HK-2 (cell line): ENCODE results near the gene B9D2.
"Not testable (repeated sequence)": the region's sequence is repeated elsewhere in the genome, so short reads cannot be mapped to it uniquely, and the experiment has no call there.

Experiments used
- DNase-seq: peaks from one replicate; pipeline ENCODE4 v3.0.0-alpha.2; 2018; ENCODE audit not compliant: unreplicated experiment

Gene B9D2, protein sequence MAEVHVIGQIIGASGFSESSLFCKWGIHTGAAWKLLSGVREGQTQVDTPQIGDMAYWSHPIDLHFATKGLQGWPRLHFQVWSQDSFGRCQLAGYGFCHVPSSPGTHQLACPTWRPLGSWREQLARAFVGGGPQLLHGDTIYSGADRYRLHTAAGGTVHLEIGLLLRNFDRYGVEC

GRCh38 chr19:41363753-41364523 is at the start of gene B9D2:
B9D2 (minus strand) TSS chr19:41364149; CDS start chr19:41363519, 630 bp downstream.
- DNase-seq, result peak; percentile 97

DNA sequence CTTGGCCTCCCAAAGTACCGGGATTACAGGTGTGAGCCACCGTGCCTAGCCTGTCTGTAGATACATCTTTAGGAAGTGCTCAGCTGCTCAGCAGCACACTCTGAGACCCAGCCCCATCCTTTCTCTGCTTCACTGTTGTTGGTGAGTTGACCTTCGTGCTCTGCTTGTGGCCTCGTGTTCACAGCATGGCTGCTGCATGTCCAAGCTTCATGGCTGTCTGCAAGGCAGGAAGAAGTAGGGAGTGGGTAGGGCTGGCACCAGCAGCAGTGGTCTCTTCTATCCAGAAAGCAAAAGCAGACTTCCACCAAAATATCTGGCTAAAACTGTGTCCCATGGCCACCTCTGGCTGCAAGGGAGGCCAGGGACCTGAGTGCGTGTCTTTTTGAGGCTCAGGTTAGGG is 49.0 kb upstream of the B9D2 start:
- no peak for DNase-seq

- no peak for DNase-seq
These were observed 48.0 kb upstream of the B9D2 start for GRCh38 chr19:41411968-41412265.

DNA sequence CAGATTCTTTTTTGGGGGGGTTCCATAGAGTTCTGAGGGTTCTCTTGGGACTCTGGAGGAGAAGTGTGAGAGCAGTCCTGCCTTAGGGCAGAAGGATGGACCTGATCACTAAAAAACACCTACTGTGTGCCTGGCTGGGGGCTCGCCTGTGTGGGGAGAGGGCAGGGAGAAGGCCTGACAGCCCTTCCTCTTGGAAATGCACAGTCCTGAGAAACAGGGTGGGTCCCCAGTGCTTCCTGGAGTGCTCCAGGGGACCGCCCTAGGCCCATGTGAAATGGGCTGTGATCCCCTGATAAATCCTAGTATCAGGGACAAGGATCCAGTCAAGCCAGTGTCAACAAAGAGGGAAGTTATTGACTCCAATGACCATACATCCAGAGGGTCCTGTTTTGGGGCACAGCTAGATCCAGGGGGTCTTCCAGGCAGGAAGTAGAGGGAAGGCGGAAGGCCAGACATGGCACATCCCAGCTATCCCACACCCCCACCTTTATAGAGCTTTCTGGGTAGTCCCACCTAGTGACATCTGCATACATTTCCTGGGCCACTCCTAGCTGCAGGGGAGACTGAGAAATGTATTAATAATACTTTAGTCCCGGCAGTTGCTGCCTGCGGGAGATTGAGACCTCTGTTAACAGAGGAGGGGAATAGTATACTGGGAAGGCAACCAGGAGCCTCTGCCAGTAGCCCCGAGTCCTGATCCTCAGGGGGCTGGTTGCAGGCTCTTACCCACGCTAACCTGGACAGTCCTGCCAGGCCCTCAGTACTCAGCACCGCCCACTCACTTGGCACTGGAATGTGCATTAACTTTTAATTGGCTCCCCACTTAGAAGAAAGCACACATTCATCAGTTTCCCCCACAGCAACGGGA is 47.4 kb upstream of the B9D2 start:
- no peak for DNase-seq

- no peak for DNase-seq
These were observed 46.5 kb upstream of the B9D2 start for GRCh38 chr19:41410336-41411054.

DNA sequence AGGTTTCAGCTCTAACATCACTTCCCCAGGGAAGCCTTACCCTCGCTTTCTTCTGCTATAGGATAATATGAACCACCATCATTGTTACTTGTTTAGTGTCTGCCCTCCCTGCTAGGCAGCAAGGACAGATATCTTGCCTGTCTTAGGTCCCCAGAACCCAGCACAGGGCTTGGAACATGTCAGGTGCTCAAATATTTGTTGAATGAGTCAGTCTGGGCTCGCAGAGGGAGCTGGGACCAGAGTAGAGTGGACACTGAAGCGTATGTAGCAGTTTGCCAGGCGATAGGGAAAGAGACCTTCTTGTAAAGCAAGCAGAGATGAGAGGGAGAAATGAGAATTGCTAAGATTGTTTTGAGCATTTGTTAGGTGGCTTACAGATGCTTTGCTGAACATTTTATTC is 45.3 kb upstream of the B9D2 start:
- DNase-seq, result peak; percentile 65

DNA sequence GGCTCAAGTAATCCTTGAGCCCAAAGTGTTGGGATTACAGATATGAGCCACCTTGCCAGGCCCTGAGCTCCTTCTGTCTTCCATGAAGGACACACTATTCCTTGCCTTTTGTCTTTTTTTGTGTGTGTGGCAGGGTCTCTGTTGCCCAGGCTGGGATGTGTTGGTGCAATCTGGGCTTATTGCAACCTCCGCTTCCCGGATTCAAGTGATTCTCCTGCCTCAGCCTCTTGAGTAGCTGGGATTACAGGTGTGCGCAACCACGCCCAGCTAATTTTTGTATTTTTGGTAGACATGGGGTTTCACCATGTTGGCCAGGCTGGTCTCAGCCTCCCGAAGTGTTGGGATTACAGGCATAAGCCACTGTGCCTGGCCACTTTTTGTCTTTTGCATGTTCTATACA is 44.9 kb upstream of the B9D2 start:
- DNase-seq, result not testable (repeated sequence)

DNA sequence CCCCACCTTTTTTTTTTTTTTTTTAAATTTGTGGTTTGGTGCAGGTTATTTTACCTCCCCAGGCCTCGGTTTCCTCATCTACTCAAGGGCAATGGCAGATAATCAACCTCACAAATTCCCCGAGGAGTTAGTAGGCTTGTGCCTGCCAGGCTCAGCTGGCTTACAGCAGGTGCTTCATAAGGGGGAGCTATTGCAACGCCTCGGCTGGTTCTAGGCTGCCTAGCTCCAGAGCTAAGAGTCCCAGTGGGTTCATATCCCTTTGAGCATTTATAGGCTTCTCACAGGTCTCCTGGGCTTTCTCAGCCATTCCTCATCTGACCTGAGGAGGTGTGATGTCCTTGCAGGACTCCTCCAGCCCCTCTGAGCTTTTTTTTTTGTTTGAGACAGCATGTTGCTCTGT is 44.3 kb upstream of the B9D2 start:
- DNase-seq, result no peak

- DNase-seq, result peak; percentile 45
These were observed 43.3 kb upstream of the B9D2 start for GRCh38 chr19:41407271-41407670.

DNA sequence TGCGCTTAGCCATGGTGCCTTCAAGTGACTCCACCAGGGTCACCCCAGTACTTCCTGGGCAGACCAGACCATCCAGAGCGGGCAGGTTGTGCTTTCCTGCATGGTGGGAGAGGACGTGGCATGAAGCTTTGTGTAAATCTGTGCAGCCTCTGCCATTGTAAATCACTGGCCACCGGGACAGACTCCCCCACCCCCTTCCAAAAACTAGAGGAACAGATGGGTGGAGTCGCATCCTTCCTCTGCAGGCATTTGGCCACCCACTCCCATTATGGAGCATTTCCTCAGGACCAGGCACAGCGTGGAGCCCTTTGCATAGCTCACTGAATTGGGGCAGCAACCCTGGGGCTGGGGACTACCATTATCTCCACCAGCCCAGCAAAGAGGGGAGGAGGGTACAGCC is 41.8 kb upstream of the B9D2 start:
- no peak for DNase-seq

DNA sequence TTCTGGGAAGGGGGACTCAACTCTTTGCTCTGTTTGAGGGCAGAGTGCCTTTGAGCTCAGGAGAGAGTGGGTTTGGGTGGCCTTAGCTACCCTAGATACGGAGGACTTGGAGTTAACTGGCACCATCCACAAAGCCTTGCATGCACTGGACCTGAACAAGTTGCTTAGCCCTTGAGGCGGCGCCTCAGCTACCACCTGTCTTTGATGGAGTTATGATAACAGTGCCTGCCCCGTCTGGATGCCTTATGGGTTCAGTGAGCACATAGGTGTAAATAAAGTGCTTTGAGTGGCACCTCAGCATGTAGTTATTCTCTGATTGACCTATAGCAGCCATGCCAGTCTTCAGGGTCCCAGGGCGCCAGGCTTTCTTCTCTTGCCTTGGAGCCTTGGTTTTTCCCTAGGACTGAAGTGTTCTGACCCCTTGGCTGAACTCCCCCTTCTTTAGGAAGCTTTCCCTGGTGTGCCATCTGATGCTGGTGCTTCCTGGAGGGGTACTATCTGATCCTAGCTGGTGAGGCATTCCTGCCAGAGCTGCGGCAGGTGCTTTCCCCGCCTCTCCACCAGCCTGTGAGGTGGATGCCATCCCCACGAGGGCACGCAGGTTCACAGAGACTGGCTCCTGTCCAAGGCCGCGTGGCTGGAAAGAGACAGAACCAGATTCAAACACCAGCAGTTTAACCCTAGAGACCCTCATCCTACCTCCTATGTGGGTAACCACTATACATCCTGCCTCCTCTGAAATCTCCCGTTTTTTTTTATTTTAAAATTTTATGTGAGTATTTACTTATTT is 39.4 kb upstream of the B9D2 start:
- no peak for DNase-seq

DNA sequence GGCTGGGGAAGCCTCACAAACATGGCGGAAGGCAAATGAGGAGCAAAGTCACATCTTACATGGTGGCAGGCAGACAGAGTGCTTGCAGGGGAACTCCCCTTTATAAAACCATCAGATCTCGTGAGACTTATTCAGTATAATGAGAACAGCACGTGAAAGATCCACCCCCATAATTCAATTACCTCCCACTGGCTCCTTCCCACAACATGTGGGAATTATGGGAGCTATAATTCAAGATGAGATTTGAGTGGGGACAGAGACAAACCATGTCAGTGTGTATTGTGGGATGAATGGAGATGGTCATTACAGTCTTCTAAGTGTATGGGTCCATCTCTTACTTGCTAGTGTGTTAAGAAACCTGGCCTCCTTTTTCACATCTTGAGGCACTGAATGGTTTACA is 38.1 kb upstream of the B9D2 start:
- DNase-seq, result no peak

GRCh38 chr19:41401483-41401882 is 37.5 kb upstream of the B9D2 start:
- no peak for DNase-seq

DNA sequence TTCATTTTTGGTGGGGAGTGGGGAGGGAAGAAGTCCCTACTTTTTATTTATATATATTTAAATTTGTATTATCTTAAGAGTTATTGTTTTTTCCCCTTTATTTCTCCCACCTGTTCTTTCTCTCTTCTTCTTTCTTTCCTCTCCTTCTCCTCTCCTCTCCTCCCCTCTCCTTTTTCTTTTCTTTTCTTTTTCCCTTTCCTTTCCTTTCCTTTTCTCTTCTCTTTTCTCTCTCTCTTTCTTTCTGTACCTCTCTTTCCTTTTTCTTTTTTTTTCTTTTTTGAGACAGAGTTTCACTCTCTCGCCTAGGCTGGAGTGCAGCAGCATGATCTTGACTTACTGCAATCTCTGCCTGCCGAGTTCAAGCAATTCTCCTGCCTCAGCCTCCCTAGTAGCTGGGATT is 35.6 kb upstream of the B9D2 start:
- no peak for DNase-seq

DNA sequence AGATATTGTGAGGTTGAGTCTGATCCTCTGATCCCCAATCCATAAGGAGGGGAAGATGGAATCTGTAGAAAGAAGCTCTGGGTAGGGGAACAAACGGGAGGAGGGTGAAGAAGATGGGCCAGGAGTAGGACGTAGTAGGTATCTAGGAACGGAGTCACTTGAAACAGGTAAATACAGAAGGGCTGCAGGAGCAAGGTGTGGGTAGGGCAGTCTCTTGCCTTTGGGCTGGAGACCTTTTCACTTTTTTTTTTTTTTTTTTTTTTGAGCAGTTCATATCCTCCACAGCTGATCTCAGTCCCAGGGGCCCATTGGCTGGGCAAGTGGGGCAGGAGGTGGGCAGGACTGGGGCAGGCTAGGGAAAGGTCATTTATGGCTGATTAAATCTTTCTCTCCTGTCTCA is 35.1 kb upstream of the B9D2 start:
- no peak for DNase-seq

DNA sequence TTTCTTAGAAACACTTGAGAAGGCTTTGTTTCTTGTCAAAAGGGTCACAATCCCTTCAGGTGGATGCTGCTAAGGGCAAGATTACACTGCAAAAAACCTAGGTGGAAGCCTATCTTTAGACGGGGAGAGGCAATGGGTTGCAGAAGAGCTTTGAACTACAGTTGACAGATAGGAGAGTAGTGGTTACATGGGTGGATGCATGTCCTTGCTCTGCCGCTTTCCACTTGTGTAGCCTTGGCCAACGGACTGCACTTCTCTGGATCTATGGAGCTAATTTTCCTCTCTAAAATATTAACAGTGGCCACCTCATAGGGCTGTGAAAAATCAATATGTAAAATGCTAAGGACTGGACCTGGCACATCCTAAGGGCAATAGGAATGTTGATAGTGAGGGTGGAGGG is 34.6 kb upstream of the B9D2 start:
- no peak for DNase-seq

GRCh38 chr19:41398050-41398418 is 34.1 kb upstream of the B9D2 start:
- no peak for DNase-seq

DNA sequence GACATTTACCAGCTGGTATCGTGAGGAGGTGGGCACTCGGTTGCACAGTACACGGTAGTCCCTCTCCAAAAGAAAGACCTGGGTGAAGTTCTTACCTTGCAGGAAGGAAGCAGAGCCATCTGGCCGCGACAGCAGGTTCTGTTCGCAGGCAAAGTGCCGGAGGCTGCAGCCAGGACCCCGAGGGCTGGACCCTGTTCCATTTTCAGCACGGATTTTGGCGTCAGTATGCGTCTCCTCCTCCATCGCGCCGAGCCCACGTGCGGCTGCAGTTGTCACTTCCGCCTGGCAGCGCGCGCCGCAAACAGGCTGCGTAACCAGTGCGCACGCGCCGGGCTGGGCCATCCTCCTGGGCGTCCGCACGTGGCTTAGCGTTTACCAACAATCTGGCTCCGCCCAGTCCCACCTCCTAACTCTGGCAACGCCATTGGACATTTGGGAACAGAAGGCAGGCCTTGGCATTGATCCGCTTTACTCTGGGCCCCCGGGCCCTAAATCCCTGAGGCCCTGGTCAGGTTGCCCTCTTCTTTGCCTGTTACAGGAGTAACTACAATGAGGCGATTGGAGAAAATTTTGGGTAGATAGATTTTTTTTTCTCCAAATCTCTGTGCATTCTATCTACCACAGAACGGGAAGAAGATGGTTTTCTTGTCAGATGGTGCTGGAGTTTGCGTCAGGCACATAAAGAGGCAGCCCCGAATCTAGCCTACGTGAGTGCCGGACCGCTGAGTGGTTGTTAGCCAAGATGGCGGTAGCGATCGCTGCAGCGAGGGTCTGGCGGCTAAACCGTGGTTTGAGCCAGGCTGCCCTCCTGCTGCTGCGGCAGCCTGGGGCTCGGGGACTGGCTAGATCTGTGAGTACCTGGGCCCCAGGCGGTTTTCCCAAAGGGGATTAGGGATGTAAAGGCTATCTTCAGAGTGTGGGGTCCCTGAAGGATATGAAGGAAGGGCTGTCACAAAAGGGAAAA is 33.4 kb upstream of the B9D2 start, which contains the start of the genes BCKDHA and EXOSC5:
TSS of gene BCKDHA (plus strand) at position 733 of the 964 bp plus-strand sequence. CDS start at position 743, 10 bp downstream.
TSS of gene EXOSC5 (minus strand) at position 274 of the 964 bp plus-strand sequence. CDS start at position 243, 31 bp downstream.
- DNase-seq, result peak; percentile 98

DNA sequence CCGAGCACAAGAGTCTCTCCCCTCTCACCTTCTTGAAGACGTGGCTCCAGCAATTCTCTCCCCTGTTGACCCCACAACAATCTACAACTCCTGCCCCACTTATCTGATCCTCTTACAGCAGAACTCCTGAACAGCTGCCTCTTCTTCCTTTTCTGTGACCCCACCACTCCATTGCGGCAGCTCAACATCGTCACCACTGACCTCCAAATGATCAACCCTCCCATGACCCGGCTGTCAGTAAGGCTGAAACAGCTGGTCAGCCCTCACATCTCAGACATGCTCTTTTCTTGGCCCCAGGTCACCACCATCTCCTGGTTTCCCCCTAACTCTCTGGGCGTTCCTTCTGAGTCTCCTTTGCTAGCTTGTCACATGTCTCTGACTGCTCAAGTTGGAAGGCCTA is 31.4 kb upstream of the B9D2 start:
- DNase-seq, result no peak

DNA sequence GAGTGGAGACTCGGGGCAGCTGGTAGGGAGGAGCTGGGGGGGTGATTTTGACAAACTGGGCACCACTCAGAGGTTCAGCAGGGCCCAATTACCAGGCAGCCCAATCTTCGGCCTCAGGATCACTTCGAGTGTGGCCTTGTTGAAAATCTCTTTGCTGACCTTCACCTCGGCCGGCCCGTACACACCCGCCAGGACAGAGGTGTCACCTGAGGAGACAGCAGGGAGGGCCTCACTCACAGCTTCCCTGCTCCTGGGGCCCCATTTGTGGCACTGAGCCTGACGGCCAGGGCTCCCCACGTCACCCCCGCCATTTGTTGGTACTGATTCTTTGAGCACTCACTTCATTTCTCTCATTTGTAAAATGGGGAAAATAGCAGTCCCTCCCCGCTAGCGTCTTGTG is 28.8 kb upstream of the B9D2 start:
- no peak for DNase-seq
